ENCODE data around the gene RAD21L1.

GRCh38 chr20:1197801-1198200 lies 28.0 kb upstream of the RAD21L1 start:
- TF ChIP-seq CTCF (IDR thresholded peaks at IDR 0.05; ENCODE audit: insufficient read depth, low read length) (no peak), POLR2AphosphoS5 (IDR thresholded peaks at IDR 0.05; ENCODE audit: low read depth) (no peak)
- TF ChIP-seq, protein P1, sequence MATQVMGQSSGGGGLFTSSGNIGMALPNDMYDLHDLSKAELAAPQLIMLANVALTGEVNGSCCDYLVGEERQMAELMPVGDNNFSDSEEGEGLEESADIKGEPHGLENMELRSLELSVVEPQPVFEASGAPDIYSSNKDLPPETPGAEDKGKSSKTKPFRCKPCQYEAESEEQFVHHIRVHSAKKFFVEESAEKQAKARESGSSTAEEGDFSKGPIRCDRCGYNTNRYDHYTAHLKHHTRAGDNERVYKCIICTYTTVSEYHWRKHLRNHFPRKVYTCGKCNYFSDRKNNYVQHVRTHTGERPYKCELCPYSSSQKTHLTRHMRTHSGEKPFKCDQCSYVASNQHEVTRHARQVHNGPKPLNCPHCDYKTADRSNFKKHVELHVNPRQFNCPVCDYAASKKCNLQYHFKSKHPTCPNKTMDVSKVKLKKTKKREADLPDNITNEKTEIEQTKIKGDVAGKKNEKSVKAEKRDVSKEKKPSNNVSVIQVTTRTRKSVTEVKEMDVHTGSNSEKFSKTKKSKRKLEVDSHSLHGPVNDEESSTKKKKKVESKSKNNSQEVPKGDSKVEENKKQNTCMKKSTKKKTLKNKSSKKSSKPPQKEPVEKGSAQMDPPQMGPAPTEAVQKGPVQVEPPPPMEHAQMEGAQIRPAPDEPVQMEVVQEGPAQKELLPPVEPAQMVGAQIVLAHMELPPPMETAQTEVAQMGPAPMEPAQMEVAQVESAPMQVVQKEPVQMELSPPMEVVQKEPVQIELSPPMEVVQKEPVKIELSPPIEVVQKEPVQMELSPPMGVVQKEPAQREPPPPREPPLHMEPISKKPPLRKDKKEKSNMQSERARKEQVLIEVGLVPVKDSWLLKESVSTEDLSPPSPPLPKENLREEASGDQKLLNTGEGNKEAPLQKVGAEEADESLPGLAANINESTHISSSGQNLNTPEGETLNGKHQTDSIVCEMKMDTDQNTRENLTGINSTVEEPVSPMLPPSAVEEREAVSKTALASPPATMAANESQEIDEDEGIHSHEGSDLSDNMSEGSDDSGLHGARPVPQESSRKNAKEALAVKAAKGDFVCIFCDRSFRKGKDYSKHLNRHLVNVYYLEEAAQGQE (IDR thresholded peaks at IDR 0.05; ENCODE audit: insufficient replicate concordance, low read depth): no peak

Measured in HL-60 (cell line).